ENCODE results near the gene ZG16B. TPM values are rescaled to one million over a fixed set of nuclear protein-coding genes. Genes with fewer than 3 reads are reported as not detected.

ZG16B gene
- total RNA-seq (2021; fragmentation: NEBNext Ultra II Directional; extraction: Animal tissue kit (Norgen Biotek cat#: 25700)): not detected in 2 replicates
- polyA plus RNA-seq (2011; rRNA removed): 0.11 TPM in 1 of 2 replicates, not detected in the other
- 0.17 TPM for polyA plus RNA-seq (2011; cell fraction: cytosol; rRNA removed)
- polyA plus RNA-seq (2011; cell fraction: nucleus; rRNA removed): not detected
- not detected in 4 replicates for polyA plus RNA-seq (2012, experiment 1 of 2)
- not detected for polyA plus RNA-seq (2012, experiment 2 of 2)
- 0.06 TPM for polyA plus RNA-seq (2013, experiment 1 of 2)
- polyA plus RNA-seq (2013, experiment 2 of 2): not detected
- polyA minus RNA-seq (2011; rRNA and poly(A)+ RNA removed): 0.41 TPM in 1 of 2 replicates, not detected in the other
- not detected for polyA minus RNA-seq (2011; cell fraction: cytosol; rRNA and poly(A)+ RNA removed)
- polyA minus RNA-seq (2011; cell fraction: nucleus; rRNA and poly(A)+ RNA removed): not detected
- long read RNA-seq, experiment 1: 0 reads
- long read RNA-seq, experiment 2: 0 reads

GRCh38 chr16:2829501-2830354, at the start of gene ZG16B:
Gene ZG16B, plus strand, starts transcription at chr16:2830303. Its CDS starts 139 bp downstream, at chr16:2830442.
- Histone ChIP-seq H3K23ac (ENCODE audit: insufficient read length) (no peak within 1 kb of the TSS), H3K36me3 (ENCODE audit: control insufficient read depth in 2 of 4, insufficient read depth in 4 of 4, low read length in 3 of 4) (no peaks in the 10 kb centered on the region), H3K18ac (ENCODE audit: extremely low read depth, low read length) (no peak within 1 kb of the TSS), H2BK120ac (replicated peaks; ENCODE audit: low read depth, low read length) (no peak within 1 kb of the TSS), H4K91ac (replicated peaks; ENCODE audit: insufficient read length, low read length) (no peak within 1 kb of the TSS), H2BK20ac (ENCODE audit: low read length) (no peak within 1 kb of the TSS), H2BK12ac (ENCODE audit: low read depth, low read length) (0 out of 2 replicates have a peak within 1 kb of the TSS, but pooled peaks have one; percentile 27), H4K8ac (ENCODE audit: extremely low read depth, insufficient read depth, low read length) (0 out of 2 replicates have a peak within 1 kb of the TSS, but pooled peaks have one; percentile 7), H3K4me1 (replicated peaks in 1 of 4; ENCODE audit: control insufficient read depth in 3 of 4, insufficient read depth in 4 of 4, low read length in 3 of 4) (no peaks in the 10 kb centered on the region), H3K79me1 (ENCODE audit: low read depth, low read length) (no peaks in the 10 kb centered on the region), H2AK5ac (ENCODE audit: low read depth, low read length) (no peak within 1 kb of the TSS), H3K4me2 (ENCODE audit: insufficient read depth in 1 of 2, low read depth in 2 of 2, low read length in 2 of 2) (no peak within 1 kb of the TSS), H3K79me2 (ENCODE audit: control insufficient read depth in 1 of 2, insufficient read depth in 2 of 2, low read length in 2 of 2) (no peaks in the 10 kb centered on the region), H2BK5ac (ENCODE audit: low read depth, low read length) (no peak within 1 kb of the TSS), H3K9me3 (ENCODE audit: insufficient read depth in 2 of 2, low read depth in 1 of 2, low read length in 1 of 2) (no peaks in the 10 kb centered on the region), H3K27ac (ENCODE audit: low read depth, low read length) (no peak within 1 kb of the TSS), H3K9ac (replicated peaks in 1 of 4; ENCODE audit: extremely low read depth in 1 of 4, low read depth in 3 of 4, low read length in 3 of 4) (no peak within 1 kb of the TSS), H3K27me3 (replicated peaks in 1 of 4; ENCODE audit: control insufficient read depth in 3 of 4, extremely low read depth in 1 of 4, insufficient read depth in 3 of 4, low read length in 3 of 4) (no peaks in the 10 kb centered on the region), H2AFZ (ENCODE audit: low read length) (no peak within 1 kb of the TSS), H3K4ac (replicated peaks; ENCODE audit: insufficient read length, low read depth, low read length) (no peak within 1 kb of the TSS), H3K56ac (replicated peaks; ENCODE audit: insufficient read length, low read depth, low read length) (no peak within 1 kb of the TSS), H4K5ac (ENCODE audit: insufficient read length, low read depth, low read length) (no peak within 1 kb of the TSS), H3K23me2 (ENCODE audit: low read depth, low read length) (no peaks in the 10 kb centered on the region), H2BK15ac (ENCODE audit: low read length) (peak within 1 kb of the TSS; percentile 31; the same call in 1 of the 2 replicates), H3K4me3 (ENCODE audit: extremely low read depth in 1 of 4, insufficient read depth in 2 of 4, low read depth in 3 of 4, low read length in 4 of 4) (no peak within 1 kb of the TSS), H3K14ac (ENCODE audit: insufficient read length) (no peak within 1 kb of the TSS), H4K20me1 (replicated peaks in 1 of 2; ENCODE audit: control insufficient read depth in 1 of 2, insufficient read depth in 2 of 2, low read length in 2 of 2) (no peaks in the 10 kb centered on the region)
- FAIRE-seq: no peak
- 81% methylated on average over 28 of the region's 32 CpGs; no CpG with 5 or more reads in 1 of the 2 experiments for WGBS, 2 experiments (ENCODE audit: extremely low coverage in 1 of 2, insufficient coverage in 1 of 2, insufficient read length in 1 of 2, insufficient replicate concordance in 2 of 2, low coverage in 1 of 2, low lambda C conversion rate in 2 of 2, missing lambda C conversion rate in 1 of 2)
- TF ChIP-seq SUZ12 (IDR thresholded peaks at IDR 0.05; ENCODE audit: low read length) (no peak), SIN3A (conservative IDR thresholded peaks at IDR 0.05 in 1 of 2, IDR thresholded peaks at IDR 0.05 in 1 of 2; ENCODE audit: low read depth in 1 of 2, low read length in 2 of 2) (no peak), TCF12 (IDR thresholded peaks at IDR 0.05; ENCODE audit: low read depth, low read length) (no peak), CBX5 (IDR thresholded peaks at IDR 0.05; ENCODE audit: low read depth, low read length) (no peak)
- CTCF ChIA-PET (ENCODE audit: partially characterized antibody): interaction anchor here (0.8 to 3.3 kb wide), 3 partner anchors 9 to 115 kb away, joined by 4 to 14 read pairs (median 7); no protein-coding TSS in a partner anchor
- POLR2A ChIA-PET (ENCODE audit: partially characterized antibody): no interaction called here
- no peak for DNase-seq (ENCODE audit: low read depth in 1 of 2, low spot score in 2 of 2)

Measured in H1 (cell line).